ENCODE results near the gene TRAF1.

DNA sequence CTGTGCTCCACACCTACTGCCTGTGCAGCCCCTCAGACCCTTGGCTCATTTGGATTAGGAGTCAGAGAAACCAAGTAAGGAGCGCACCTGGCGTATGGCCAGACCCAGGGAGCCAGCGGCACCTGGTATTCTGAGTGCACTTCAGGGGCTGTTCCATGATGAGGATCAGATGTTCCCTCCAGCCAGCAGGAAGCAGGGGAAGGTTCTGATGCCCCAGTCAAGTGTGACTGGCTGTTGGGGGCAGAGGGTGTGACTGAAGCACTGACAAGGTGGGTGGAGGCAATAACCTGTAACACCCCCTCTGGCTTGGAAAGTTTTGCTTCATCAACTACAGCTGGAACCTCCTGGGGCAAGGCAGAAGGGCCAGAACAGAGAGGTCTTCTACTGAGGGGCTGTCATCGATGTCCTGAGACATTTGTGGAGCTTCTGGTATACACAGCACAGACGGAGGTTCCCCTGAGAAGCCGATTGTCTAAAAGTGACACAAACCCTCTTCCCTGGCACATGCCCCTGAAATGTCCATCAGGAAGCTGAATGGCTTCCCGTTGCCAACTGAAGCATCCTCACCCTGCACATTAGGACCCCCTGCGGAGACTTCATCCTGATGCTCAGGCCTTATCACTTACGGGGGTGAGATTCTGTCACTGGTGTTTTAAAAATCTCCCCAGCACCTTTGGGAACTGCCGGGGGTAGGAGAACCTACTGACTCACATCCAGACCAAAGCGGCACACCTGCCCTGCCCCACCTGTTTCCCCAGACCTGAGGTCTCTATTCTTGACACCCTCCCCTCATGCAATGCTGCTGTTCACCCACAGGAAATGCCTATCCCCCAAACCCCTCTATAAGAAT, 21.1 kb downstream of the TRAF1 start:
- TF ChIP-seq, protein P1, sequence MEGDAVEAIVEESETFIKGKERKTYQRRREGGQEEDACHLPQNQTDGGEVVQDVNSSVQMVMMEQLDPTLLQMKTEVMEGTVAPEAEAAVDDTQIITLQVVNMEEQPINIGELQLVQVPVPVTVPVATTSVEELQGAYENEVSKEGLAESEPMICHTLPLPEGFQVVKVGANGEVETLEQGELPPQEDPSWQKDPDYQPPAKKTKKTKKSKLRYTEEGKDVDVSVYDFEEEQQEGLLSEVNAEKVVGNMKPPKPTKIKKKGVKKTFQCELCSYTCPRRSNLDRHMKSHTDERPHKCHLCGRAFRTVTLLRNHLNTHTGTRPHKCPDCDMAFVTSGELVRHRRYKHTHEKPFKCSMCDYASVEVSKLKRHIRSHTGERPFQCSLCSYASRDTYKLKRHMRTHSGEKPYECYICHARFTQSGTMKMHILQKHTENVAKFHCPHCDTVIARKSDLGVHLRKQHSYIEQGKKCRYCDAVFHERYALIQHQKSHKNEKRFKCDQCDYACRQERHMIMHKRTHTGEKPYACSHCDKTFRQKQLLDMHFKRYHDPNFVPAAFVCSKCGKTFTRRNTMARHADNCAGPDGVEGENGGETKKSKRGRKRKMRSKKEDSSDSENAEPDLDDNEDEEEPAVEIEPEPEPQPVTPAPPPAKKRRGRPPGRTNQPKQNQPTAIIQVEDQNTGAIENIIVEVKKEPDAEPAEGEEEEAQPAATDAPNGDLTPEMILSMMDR (IDR thresholded peaks at IDR 0.05), result no peak
- TF ChIP-seq POLR2A (IDR thresholded peaks at IDR 0.05), result no peak
